WTC11 (cell line): ENCODE data around the gene CEP131. TPM values are rescaled to one million over a fixed set of nuclear protein-coding genes. Genes with fewer than 3 reads are reported as not detected.

ENCODE experiments used
- ATAC-seq: fragments of 200-7000 bp; cut with Tn5 transposase; 2 replicates; pipeline ENCODE4 v1.10.0; 2021; ENCODE audit warnings: mild to moderate bottlenecking, moderate library complexity
- CTCF ChIA-PET: fragments of 300-600 bp; sonication (Branson Sonifier 250); formaldehyde crosslinking; loops from one replicate; lab custom pipeline; 2021; ENCODE audit warnings: antibody characterized with exemption; lab: Charles Lee
- POLR2A ChIA-PET: fragments of 350-600 bp; sonication (Branson Sonifier 250); formaldehyde crosslinking; loops from one replicate; lab custom pipeline; 2021; ENCODE audit warnings: antibody characterized with exemption; lab: Charles Lee
- DNase-seq: peaks from one replicate; pipeline ENCODE4 v3.0.0; 2021; ENCODE audit warnings: low spot score
- H3K27ac Mint-ChIP-seq: 2 replicates; pipeline ENCODE4 v1.8.0; 2021; ENCODE audit warnings: mixed read lengths
- H3K27me3 Mint-ChIP-seq: 2 replicates; pipeline ENCODE4 v1.8.0; 2021; ENCODE audit warnings: low read depth, mild to moderate bottlenecking, moderate library complexity, mixed read lengths
- H3K36me3 Mint-ChIP-seq: 2 replicates; pipeline ENCODE4 v1.8.0; 2021; ENCODE audit warnings: mixed read lengths
- H3K4me1 Mint-ChIP-seq: 2 replicates; pipeline ENCODE4 v1.8.0; 2022; ENCODE audit warnings: mixed read lengths
- H3K4me3 Mint-ChIP-seq: 2 replicates; pipeline ENCODE4 v1.8.0; 2021; ENCODE audit warnings: mild to moderate bottlenecking, moderate library complexity, mixed read lengths
- H3K9me3 Mint-ChIP-seq: 2 replicates; pipeline ENCODE4 v1.8.0; 2021; ENCODE audit warnings: mixed read lengths
- FOXK1 ChIP-seq: sonication (generic); formaldehyde crosslinking; IDR thresholded peaks from 2 replicates; pipeline ENCODE4 v1.8.0; 2022; ENCODE audit warnings: mild to moderate bottlenecking, moderate library complexity, missing genetic modification reagents
- IRF2 ChIP-seq: sonication (generic); formaldehyde crosslinking; IDR thresholded peaks from 2 replicates; pipeline ENCODE4 v1.8.0; 2022; ENCODE audit warnings: low read depth, missing genetic modification reagents, borderline replicate concordance
- JAZF1 ChIP-seq: fragments of 250-450 bp; sonication (Bioruptor Pico); IDR thresholded peaks from 2 replicates; pipeline ENCODE4 v1.9.0; 2021; ENCODE audit warnings: moderate library complexity, mild to moderate bottlenecking, inconsistent platforms
- MAX ChIP-seq: sonication (generic); formaldehyde crosslinking; IDR thresholded peaks from 2 replicates; pipeline ENCODE4 v1.8.0; 2022; ENCODE audit warnings: mild to moderate bottlenecking, missing genetic modification reagents
- MYBL2 ChIP-seq: sonication (generic); formaldehyde crosslinking; IDR thresholded peaks from 2 replicates; pipeline ENCODE4 v1.8.1; 2023; ENCODE audit warnings: mild to moderate bottlenecking, moderate library complexity, missing genetic modification reagents
- NFATC4 ChIP-seq: fragments of 250-450 bp; sonication (Bioruptor Pico); IDR thresholded peaks from 2 replicates; pipeline ENCODE4 v1.9.0; 2021; ENCODE audit warnings: mild to moderate bottlenecking
- SMAD4 ChIP-seq: sonication (generic); formaldehyde crosslinking; IDR thresholded peaks from 2 replicates; pipeline ENCODE4 v1.8.0; 2022; ENCODE audit warnings: mild to moderate bottlenecking, missing genetic modification reagents
- TP53 ChIP-seq: sonication (generic); formaldehyde crosslinking; IDR thresholded peaks from 2 replicates; pipeline ENCODE4 v1.8.1; 2023; ENCODE audit warnings: mild to moderate bottlenecking, missing genetic modification reagents
- USF1 ChIP-seq: sonication (generic); formaldehyde crosslinking; IDR thresholded peaks from 2 replicates; pipeline ENCODE4 v1.8.0; 2022; ENCODE audit warnings: mild to moderate bottlenecking, missing genetic modification reagents
- ZNF232 ChIP-seq: sonication (generic); formaldehyde crosslinking; IDR thresholded peaks from 2 replicates; pipeline ENCODE4 v1.8.0; 2022; ENCODE audit warnings: mild to moderate bottlenecking, missing genetic modification reagents
- ZNF317 ChIP-seq: sonication (generic); formaldehyde crosslinking; IDR thresholded peaks from 2 replicates; pipeline ENCODE4 v1.8.1; 2023; ENCODE audit warnings: low read depth, mild to moderate bottlenecking, moderate library complexity, missing genetic modification reagents, borderline replicate concordance
- ZNF396 ChIP-seq: fragments of 250-450 bp; sonication (Bioruptor Pico); IDR thresholded peaks from 2 replicates; pipeline ENCODE4 v1.8.0; 2021; ENCODE audit warnings: mild to moderate bottlenecking, moderate library complexity, borderline replicate concordance
- ZSCAN18 ChIP-seq: fragments of 250-450 bp; sonication (Bioruptor Pico); IDR thresholded peaks from 2 replicates; pipeline ENCODE4 v2.1.2; 2022; ENCODE audit warnings: mild to moderate bottlenecking, moderate library complexity
- total RNA-seq: library from RNA; stranded (reverse); gene quantifications from 3 replicates; pipeline ENCODE4 v1.2.3, GENCODE V29; 2021
- TF ChIP-seq, protein P1 (sequence below): sonication (generic); formaldehyde crosslinking; IDR thresholded peaks from 2 replicates; pipeline ENCODE4 v1.8.0; 2023; ENCODE audit warnings: mild to moderate bottlenecking, missing genetic modification reagents
- TF ChIP-seq, protein P2 (sequence below): sonication (generic); formaldehyde crosslinking; IDR thresholded peaks from 2 replicates; pipeline ENCODE4 v1.8.1; 2023; ENCODE audit warnings: mild to moderate bottlenecking, missing genetic modification reagents
- TF ChIP-seq, protein P3 (sequence below): fragments of 250-450 bp; sonication (Bioruptor Pico); IDR thresholded peaks from 2 replicates; pipeline ENCODE4 v1.9.0; 2021; ENCODE audit warnings: moderate library complexity, mild to moderate bottlenecking, inconsistent platforms, borderline replicate concordance

The CEP131 gene
- total RNA-seq, 1 experiment from 2014 or later, result 35.2 TPM

GRCh38 chr17:81219476-81220180 lies 3.1 kb downstream of the CEP131 start:
- DNase-seq, result no peak
- H3K4me1 Mint-ChIP-seq, result peaks cover 17% of the 10 kb centered on the region
- TF ChIP-seq MAX (CRISPR knock-in tag), result no peak
- TF ChIP-seq, protein P1, sequence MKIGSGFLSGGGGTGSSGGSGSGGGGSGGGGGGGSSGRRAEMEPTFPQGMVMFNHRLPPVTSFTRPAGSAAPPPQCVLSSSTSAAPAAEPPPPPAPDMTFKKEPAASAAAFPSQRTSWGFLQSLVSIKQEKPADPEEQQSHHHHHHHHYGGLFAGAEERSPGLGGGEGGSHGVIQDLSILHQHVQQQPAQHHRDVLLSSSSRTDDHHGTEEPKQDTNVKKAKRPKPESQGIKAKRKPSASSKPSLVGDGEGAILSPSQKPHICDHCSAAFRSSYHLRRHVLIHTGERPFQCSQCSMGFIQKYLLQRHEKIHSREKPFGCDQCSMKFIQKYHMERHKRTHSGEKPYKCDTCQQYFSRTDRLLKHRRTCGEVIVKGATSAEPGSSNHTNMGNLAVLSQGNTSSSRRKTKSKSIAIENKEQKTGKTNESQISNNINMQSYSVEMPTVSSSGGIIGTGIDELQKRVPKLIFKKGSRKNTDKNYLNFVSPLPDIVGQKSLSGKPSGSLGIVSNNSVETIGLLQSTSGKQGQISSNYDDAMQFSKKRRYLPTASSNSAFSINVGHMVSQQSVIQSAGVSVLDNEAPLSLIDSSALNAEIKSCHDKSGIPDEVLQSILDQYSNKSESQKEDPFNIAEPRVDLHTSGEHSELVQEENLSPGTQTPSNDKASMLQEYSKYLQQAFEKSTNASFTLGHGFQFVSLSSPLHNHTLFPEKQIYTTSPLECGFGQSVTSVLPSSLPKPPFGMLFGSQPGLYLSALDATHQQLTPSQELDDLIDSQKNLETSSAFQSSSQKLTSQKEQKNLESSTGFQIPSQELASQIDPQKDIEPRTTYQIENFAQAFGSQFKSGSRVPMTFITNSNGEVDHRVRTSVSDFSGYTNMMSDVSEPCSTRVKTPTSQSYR (CRISPR knock-in tag), result no peak
- TF ChIP-seq ZNF317 (CRISPR knock-in tag), result no peak
- no peak for TF ChIP-seq TP53
- TF ChIP-seq, protein P2, sequence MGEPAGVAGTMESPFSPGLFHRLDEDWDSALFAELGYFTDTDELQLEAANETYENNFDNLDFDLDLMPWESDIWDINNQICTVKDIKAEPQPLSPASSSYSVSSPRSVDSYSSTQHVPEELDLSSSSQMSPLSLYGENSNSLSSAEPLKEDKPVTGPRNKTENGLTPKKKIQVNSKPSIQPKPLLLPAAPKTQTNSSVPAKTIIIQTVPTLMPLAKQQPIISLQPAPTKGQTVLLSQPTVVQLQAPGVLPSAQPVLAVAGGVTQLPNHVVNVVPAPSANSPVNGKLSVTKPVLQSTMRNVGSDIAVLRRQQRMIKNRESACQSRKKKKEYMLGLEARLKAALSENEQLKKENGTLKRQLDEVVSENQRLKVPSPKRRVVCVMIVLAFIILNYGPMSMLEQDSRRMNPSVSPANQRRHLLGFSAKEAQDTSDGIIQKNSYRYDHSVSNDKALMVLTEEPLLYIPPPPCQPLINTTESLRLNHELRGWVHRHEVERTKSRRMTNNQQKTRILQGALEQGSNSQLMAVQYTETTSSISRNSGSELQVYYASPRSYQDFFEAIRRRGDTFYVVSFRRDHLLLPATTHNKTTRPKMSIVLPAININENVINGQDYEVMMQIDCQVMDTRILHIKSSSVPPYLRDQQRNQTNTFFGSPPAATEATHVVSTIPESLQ, result no peak
- no peak for TF ChIP-seq NFATC4
- TF ChIP-seq, protein P3, sequence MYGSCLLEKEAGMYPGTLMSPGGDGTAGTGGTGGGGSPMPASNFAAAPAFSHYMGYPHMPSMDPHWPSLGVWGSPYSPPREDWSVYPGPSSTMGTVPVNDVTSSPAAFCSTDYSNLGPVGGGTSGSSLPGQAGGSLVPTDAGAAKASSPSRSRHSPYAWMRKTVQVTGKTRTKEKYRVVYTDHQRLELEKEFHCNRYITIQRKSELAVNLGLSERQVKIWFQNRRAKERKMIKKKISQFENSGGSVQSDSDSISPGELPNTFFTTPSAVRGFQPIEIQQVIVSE (CRISPR knock-in tag), result no peak
- TF ChIP-seq MYBL2 (CRISPR knock-in tag), result no peak
- TF ChIP-seq JAZF1 (CRISPR knock-in tag), result no peak
- no peak overlapping the region for H3K4me3 Mint-ChIP-seq
- no peak for ATAC-seq
- H3K27ac Mint-ChIP-seq, result no peak overlapping the region
- no peaks in the 10 kb centered on the region for H3K9me3 Mint-ChIP-seq
- peaks cover 6% of the 10 kb centered on the region for H3K27me3 Mint-ChIP-seq
- ChIA-PET CTCF (interaction anchor here (1.1 kb wide), 1 partner anchor 9 kb away, joined by 3 read pairs; no protein-coding TSS in a partner anchor), POLR2A (interaction anchor here (0.8 kb wide), 1 partner anchor 19 kb away, joined by 3 read pairs; the partner anchor contains the start of genes NDUFAF8 and TEPSIN)
- 0 out of 2 replicates have a peak, but pooled peaks cover 3% of the 10 kb centered on the region for H3K36me3 Mint-ChIP-seq

DNA sequence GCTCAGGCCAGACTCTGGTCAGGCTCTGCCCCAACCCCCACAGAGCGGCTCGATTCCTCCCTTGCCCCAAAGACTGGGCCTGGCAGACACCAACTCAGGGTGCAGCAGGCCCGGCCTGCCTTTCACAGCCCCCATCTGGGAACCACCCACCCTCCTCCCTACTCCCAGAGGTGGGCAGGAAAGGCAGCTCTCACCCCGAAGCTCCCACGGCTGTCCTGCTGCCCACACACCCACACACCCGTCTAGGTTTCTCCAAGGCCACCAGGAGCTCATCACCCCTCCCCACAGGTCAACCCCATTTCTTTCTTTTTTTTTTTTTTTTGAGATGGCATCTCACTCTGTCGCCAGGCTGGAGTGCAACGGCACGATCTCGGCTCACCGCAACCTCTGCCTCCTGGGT lies 3.8 kb downstream of the CEP131 start:
- 0 out of 2 replicates have a peak, but pooled peaks cover 3% of the 10 kb centered on the region for H3K36me3 Mint-ChIP-seq
- H3K4me3 Mint-ChIP-seq, result no peak overlapping the region
- CTCF ChIA-PET, result interaction anchor here (0.6 to 1.1 kb wide), 2 partner anchors 9 to 73 kb away, joined by 3 read pairs; no protein-coding TSS in a partner anchor
- H3K4me1 Mint-ChIP-seq, result peaks cover 15% of the 10 kb centered on the region
- H3K27ac Mint-ChIP-seq, result no peak overlapping the region
- DNase-seq (no peak), ATAC-seq (no peak)
- no peak for TF ChIP-seq ZNF232 (CRISPR knock-in tag)
- POLR2A ChIA-PET, result interaction anchor here (0.8 kb wide), 1 partner anchor 20 kb away, joined by 3 read pairs; the partner anchor contains the start of genes NDUFAF8 and TEPSIN
- H3K9me3 Mint-ChIP-seq, result no peaks in the 10 kb centered on the region
- peaks cover 3% of the 10 kb centered on the region for H3K27me3 Mint-ChIP-seq

DNA sequence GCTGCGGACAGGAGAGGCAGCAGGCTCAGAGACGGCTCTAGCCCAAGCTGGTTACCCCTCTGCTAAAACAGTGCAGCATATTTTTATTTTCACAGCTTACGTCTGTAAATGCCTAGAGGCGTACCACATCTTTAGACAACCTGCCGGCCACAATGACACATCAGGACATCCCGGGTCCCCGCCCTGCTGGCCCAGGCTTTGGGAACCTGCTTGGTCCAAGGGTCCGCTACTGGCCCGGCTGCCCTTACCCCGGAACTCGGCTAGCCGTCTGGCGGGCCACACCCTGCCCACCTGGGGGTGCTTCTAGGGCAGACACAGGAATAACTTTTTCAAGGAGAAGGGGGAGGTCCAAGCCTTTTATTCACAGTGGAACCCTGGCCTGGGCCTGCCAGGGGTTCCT lies 4.3 kb downstream of the CEP131 start:
- no peak for DNase-seq
- POLR2A ChIA-PET, result no interaction called here
- Mint-ChIP-seq H3K9me3 (no peaks in the 10 kb centered on the region), H3K27ac (no peak overlapping the region), H3K36me3 (0 out of 2 replicates have a peak, but pooled peaks cover 3% of the 10 kb centered on the region), H3K4me3 (no peak overlapping the region), H3K4me1 (peaks cover 10% of the 10 kb centered on the region), H3K27me3 (no peaks in the 10 kb centered on the region)
- no peak for ATAC-seq
- CTCF ChIA-PET, result interaction anchor here (0.6 to 1.0 kb wide), 2 partner anchors 11 to 74 kb away, joined by 3 to 5 read pairs; no protein-coding TSS in a partner anchor
- TF ChIP-seq IRF2 (CRISPR knock-in tag), result no peak
- TF ChIP-seq USF1, result no peak
- no peak for TF ChIP-seq ZNF396 (CRISPR knock-in tag)
- no peak for TF ChIP-seq ZSCAN18 (CRISPR knock-in tag)
- TF ChIP-seq FOXK1 (CRISPR knock-in tag), result no peak
- TF ChIP-seq SMAD4, result no peak
